IgD-negative memory B cell (primary cell): ENCODE data around the gene ASIC4. TPM values are rescaled to one million over a fixed set of nuclear protein-coding genes. Genes with fewer than 3 reads are reported as not detected.

Experiments
- H3K27ac Mint-ChIP-seq, 3 donors: one replicate each; pipeline ENCODE4 v1.8.0; 2020 to 2022; ENCODE audit warnings: mild to moderate bottlenecking in 3 of 3, mixed read lengths in 3 of 3, moderate library complexity in 1 of 3
- H3K27me3 Mint-ChIP-seq: one replicate; pipeline ENCODE4 v1.8.0; 2021; ENCODE audit warnings: mixed read lengths
- H3K36me3 Mint-ChIP-seq: one replicate; pipeline ENCODE4 v1.8.0; 2020; ENCODE audit warnings: mild to moderate bottlenecking, mixed read lengths
- H3K4me1 Mint-ChIP-seq, 3 donors: one replicate each; pipeline ENCODE4 v1.8.0; 2020 to 2022; ENCODE audit warnings: mixed read lengths in 3 of 3, mild to moderate bottlenecking in 1 of 3
- H3K4me3 Mint-ChIP-seq, 4 donors: one replicate each; pipeline ENCODE4 v1.8.0; 2020 to 2022; ENCODE audit warnings: mild to moderate bottlenecking in 4 of 4, mixed read lengths in 4 of 4, moderate library complexity in 3 of 4
- H3K9me3 Mint-ChIP-seq, 3 donors: one replicate each; pipeline ENCODE4 v1.8.0; 2020 to 2021; ENCODE audit warnings: mixed read lengths in 3 of 3, mild to moderate bottlenecking in 1 of 3
- polyA plus RNA-seq: library from polyadenylated mRNA; unstranded; fragments of 300-500 nt; fragmentation: Illumina TruSeq; gene quantifications from one replicate; pipeline ENCODE4 v1.2.3, GENCODE V29; 2021

Gene ASIC4
- polyA plus RNA-seq, 1 donor from 2014 or later = not detected

DNA sequence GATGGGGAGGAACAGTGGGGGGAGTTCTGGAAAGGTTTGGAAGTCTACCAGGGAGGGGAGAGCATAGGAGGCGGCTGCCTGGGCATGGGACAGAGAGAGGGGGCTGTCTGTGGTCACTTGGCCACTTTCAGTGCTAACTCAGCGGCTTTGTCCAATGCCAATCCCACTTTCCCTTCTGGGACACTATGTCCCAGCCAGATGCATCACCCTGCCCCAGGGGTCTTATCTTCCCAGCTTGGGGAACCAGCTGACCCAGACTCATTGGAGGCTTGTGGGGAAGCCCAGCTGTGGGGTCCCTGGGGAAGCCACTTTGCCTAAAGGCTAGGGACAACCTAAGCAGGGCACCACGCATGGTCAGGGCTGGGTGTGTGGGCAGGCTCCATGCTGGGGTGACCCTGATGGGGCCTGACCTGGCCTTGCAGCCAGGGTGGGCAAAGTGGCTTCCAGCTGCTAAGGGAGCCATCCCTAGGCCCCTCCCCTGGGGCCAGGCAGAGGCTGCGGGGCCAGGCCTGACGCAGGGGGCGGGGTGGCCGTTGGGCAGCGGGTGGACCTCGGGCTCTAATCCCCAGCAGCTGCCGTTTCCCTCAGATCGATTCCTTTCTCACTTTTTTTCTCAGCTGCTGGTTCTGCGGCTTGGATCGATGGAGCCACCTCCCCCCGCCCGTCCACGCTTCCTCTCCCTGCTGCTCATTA, 1.6 kb upstream of the ASIC4 start:
- Mint-ChIP-seq H3K4me3 (peak overlapping the region in 1 of 4 donors; percentile 12), H3K9me3 (no peaks in the 10 kb centered on the region), H3K4me1 (peaks cover 0 to 12% (median 9%) of the 10 kb centered on the region in 3 donors), H3K27me3 (peaks cover 61% of the 10 kb centered on the region), H3K27ac (no peak overlapping the region), H3K36me3 (no peaks in the 10 kb centered on the region)

DNA sequence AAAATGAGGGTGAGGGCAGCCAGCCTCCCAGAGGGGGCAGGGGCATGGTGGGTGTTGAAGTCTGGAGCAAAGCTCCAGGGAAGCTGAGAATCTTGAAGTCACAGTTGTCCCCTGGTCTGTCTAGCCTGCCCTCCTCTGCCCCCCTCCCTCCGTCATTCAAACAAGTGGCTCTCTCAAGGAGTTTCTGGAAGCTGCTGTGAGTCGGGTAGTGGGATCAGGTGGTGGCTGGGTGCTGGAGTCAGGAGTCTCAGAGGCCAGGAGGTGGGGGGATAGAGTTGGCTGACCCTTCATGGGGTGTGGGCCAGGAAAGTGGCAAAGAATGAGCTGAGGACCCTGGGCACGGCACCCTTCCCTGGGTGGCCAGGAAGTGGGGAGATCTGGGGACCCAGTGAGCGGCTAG, 495 bp upstream of the ASIC4 start:
- peaks cover 2% of the 10 kb centered on the region for H3K36me3 Mint-ChIP-seq
- H3K4me3 Mint-ChIP-seq = no peak overlapping the region
- peaks cover 0 to 12% (median 9%) of the 10 kb centered on the region in 3 donors for H3K4me1 Mint-ChIP-seq
- H3K9me3 Mint-ChIP-seq = no peaks in the 10 kb centered on the region
- no peak overlapping the region for H3K27ac Mint-ChIP-seq
- H3K27me3 Mint-ChIP-seq = peaks cover 65% of the 10 kb centered on the region

DNA sequence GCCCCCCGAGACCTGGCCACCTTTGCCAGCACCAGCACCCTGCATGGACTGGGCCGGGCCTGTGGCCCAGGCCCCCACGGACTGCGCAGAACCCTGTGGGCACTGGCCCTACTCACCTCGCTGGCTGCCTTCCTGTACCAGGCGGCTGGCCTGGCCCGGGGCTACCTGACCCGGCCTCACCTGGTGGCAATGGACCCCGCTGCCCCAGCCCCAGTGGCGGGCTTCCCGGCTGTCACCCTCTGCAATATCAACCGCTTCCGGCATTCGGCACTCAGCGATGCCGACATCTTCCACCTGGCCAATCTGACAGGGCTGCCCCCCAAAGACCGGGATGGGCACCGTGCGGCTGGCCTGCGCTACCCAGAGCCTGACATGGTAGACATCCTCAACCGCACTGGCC, 554 bp downstream of the ASIC4 start:
- Mint-ChIP-seq H3K9me3 (no peaks in the 10 kb centered on the region), H3K27me3 (peaks cover 61% of the 10 kb centered on the region), H3K27ac (no peak overlapping the region), H3K36me3 (peaks cover 2% of the 10 kb centered on the region), H3K4me1 (peaks cover 0 to 9% (median 8%) of the 10 kb centered on the region in 3 donors), H3K4me3 (no peak overlapping the region)

DNA sequence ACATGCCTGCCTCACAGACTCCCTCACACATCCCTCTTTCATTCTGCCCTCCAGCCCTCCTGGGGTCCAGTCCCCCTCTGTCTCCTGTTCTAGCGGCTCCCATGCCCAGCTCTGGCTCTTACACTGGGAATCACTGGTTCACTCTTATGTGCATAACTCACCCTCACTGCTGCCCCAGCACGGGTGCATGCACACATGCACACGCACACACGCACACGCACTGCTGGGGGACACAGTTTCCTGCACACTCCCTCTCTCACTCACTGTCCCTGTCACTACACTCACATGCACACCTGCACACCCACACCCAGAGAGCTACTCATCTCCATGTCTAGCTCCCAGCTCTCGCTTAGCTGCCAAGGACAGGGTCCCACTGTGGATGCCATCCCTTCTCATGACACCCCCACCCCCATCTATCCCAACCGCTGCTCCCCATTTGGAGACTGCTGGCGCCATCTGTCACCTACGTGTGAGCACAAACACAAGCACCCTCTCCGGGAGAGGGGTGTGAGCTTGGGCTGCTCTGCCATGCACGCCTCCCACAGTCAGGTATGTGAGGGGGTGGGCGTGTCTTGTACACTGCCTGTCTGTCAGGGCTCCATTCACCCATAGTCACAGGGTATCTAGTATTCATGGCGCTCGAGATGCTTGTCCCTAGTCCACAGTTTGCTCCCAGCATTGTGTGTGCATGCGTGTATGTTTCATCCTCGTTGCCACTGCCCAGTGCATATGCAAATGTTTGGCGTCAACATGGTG, 1.8 kb downstream of the ASIC4 start:
- Mint-ChIP-seq H3K4me3 (no peak overlapping the region), H3K36me3 (peaks cover 2% of the 10 kb centered on the region), H3K27ac (no peak overlapping the region), H3K27me3 (peaks cover 53% of the 10 kb centered on the region), H3K9me3 (no peaks in the 10 kb centered on the region), H3K4me1 (peaks cover 0 to 4% (median 4%) of the 10 kb centered on the region in 3 donors)

DNA sequence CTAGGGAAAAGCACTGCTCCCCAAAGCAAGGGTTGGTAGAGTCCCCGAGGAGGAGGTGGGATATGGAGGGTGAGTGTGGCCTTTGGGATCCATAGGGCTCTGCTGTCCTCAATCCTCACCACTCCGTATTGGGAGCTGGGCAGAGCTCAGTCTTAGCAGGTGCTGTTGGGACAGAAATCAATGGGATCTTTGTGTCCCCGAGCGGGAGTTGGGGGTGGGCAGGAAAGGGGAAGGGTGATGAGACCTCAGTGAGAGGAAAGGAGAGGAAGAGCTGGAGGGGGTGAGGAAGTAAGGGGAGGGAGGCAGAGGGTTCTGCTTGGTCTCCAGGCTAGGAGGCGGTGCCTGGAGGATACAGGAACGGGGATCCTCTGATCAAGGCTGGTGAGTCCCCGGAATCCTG, 2.6 kb downstream of the ASIC4 start:
- Mint-ChIP-seq H3K4me3 (no peak overlapping the region), H3K9me3 (no peaks in the 10 kb centered on the region), H3K27ac (no peak overlapping the region), H3K27me3 (peaks cover 55% of the 10 kb centered on the region), H3K4me1 (peaks cover 0 to 6% (median 4%) of the 10 kb centered on the region in 3 donors), H3K36me3 (peaks cover 2% of the 10 kb centered on the region)

DNA sequence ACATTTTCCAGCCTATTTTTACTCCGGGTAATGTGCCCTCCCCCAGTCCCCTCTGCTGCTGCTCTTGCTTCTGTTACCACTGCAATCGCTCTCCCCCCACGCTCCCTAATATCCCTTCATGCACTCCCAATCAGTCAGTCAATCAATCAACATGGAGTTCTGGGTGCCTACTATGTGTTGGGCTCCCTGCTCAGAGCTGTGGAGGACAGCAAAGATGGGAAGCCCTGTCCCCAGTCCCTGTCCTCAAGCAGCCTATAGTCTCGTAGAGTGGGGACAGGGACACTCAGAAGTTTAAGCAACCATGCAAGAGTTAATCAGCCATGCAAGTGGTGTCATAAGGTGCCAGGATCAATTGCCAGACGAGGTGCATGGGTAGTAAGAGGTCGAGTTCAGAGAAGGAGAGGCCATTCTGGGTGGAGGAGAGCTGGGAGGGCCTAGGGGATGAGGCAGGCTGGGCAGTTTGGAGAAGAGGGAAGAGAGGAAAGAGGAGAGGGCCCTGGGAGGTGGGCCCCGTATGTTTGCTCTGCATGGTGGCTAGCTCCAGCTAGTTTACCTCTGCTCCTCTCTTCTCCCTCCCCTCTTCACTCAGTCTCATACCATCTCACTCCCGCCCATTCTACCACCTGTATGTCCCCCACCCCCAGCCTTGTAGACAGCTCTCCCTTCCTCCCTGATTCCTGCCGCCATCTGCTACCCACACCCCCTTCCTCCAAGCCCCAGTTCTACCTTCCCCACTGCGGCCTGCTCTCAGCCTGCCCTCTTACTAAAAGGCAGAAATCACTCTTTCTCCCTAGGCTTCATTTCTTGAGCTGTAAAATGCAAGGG, 3.9 kb downstream of the ASIC4 start:
- Mint-ChIP-seq H3K4me1 (peaks cover 0 to 6% (median 4%) of the 10 kb centered on the region in 3 donors), H3K4me3 (peak overlapping the region in 1 of 4 donors; percentile 47), H3K9me3 (no peaks in the 10 kb centered on the region), H3K27ac (no peak overlapping the region), H3K27me3 (peaks cover 50% of the 10 kb centered on the region), H3K36me3 (peaks cover 2% of the 10 kb centered on the region)

DNA sequence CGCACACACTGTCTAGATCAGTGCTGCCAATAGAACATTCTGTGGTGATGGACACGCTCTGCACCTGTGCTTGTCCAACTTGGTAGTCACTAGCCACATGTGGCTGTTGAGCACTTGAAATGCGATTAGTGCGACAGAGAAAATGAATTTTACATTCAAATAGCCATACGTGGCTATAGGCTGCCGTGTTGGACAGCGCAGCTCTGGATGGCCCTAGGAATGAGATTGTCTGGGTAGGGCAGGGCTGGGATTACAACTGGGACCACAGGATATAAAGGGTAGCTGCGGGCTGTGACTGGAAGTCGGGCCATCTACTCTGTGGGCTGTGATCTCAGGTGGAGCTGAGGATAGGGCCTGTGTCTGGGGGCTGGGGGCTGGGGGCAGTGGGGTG, 5.2 kb downstream of the ASIC4 start:
- Mint-ChIP-seq H3K9me3 (no peaks in the 10 kb centered on the region), H3K27me3 (peaks cover 52% of the 10 kb centered on the region), H3K4me1 (peaks cover 0 to 7% (median 2%) of the 10 kb centered on the region in 3 donors), H3K27ac (no peak overlapping the region), H3K4me3 (no peak overlapping the region), H3K36me3 (peaks cover 2% of the 10 kb centered on the region)

DNA sequence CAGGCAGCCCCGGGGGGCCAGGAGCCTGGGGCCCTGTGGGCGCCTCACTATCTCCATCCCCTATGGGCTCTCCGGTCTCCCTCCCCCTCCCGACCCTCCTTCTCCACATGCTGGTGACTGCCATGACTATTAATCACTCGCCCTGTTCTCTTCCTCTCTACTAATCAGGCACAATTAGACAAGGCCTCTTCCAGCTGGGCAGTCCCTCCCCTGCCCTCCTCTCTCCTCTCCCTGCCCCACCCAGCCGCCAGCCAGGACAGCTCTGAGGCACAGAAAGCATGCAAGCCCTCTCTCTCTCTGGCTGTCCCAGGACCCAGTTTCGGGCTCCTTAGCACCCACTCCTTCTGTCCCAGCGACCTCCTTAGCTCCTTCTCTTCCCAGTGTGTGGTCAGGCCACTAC, 5.8 kb downstream of the ASIC4 start:
- peaks cover 0 to 7% (median 2%) of the 10 kb centered on the region in 3 donors for H3K4me1 Mint-ChIP-seq
- H3K27me3 Mint-ChIP-seq = peaks cover 51% of the 10 kb centered on the region
- H3K27ac Mint-ChIP-seq = no peak overlapping the region
- H3K9me3 Mint-ChIP-seq = no peaks in the 10 kb centered on the region
- peaks cover 2% of the 10 kb centered on the region for H3K36me3 Mint-ChIP-seq
- no peak overlapping the region for H3K4me3 Mint-ChIP-seq

DNA sequence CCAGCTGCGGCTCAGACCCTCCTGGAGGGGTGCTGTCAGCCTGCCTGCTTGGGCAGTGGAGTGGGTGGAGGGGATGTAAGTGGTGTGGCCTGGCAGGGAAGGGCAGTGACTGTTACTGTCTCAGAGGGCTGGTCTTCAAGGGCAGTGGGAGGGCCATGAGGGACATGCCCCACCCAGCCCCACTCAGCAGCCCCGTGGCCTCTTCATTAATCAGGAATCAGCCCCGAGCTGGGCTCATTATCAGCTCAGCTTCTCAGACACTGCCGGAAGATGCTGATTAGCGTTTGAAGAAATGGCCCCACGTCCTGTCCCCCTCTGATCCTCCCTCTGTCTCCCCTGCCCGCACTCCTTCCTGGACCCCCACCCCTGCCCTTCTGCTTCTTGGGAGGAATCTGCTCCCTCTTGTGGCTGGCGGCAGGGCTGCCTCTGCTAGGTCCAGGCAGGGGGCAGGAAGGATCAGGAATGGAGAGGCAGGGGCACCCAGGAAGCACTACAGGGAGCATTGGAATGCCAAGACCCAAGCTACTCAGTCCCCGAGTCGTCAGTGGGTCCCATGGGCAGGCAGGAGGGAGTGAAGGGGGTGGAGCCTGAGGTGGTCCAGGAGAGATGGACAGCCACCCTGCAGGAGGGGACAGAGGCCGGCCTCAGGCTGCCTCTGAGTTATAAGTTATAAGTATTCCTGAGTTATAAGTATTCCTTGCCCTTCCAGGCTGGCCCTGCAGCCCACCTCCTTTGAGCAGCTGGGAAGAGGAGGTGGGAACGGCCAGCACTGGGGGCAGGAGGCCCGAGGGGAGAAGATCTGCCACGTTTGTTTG, 7.0 kb downstream of the ASIC4 start:
- H3K36me3 Mint-ChIP-seq = peaks cover 2% of the 10 kb centered on the region
- peak overlapping the region in 1 of 3 donors; percentile 49 for H3K27ac Mint-ChIP-seq
- peaks cover 0 to 7% (median 2%) of the 10 kb centered on the region in 3 donors for H3K4me1 Mint-ChIP-seq
- no peak overlapping the region for H3K4me3 Mint-ChIP-seq
- H3K27me3 Mint-ChIP-seq = peaks cover 52% of the 10 kb centered on the region
- H3K9me3 Mint-ChIP-seq = no peaks in the 10 kb centered on the region

DNA sequence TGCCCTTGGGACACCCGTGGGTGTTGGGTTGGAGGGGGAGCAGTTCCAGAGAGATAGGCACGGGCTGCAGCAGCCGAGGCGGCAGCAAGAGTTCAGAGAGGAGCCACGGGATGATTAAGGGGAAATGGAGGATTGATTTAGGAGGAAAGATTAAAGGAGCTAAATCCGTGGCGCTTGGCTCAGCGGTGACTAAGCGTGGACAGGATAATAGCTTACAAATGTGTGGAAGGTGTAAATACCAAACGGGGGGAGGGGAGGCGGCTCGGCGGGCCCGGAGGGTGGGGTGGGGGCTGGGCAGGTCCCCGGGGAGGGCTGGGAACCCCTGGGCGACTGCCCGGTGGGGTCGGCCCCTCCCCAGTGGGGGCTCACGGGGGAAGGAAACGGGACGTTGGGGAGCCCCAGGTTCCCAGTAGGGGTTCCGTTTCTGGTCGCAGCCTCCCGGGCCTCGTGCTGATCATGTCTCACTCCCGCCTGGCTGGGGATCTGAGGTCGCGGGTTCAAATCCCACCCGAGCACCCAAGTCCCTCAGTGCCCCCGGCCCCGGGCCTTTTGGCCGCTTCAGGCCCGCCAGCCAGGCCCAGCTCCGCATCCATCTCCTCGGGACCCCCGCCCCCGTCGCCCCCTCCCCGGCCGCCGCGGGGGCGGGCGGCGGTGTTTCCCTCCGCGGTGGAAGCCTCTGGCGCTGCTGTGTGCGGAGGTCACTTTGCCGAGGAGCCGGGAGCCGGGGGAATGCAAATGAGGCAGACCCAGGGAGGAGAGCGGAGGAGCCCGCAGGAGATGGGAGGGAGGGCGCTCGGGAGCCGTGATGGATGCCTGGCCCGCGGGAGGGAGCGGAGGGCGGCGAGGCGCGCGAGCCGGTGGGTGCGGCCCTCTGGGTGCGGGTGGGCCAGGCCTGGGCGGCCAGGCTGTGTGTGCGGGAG, 8.1 kb downstream of the ASIC4 start:
- H3K36me3 Mint-ChIP-seq = peaks cover 2% of the 10 kb centered on the region
- H3K27me3 Mint-ChIP-seq = peaks cover 56% of the 10 kb centered on the region
- H3K27ac Mint-ChIP-seq = no peak overlapping the region
- peak overlapping the region in 2 of 4 donors; percentile 51 to 69 for H3K4me3 Mint-ChIP-seq
- peaks cover 0 to 8% (median 2%) of the 10 kb centered on the region in 3 donors for H3K4me1 Mint-ChIP-seq
- H3K9me3 Mint-ChIP-seq = no peaks in the 10 kb centered on the region

DNA sequence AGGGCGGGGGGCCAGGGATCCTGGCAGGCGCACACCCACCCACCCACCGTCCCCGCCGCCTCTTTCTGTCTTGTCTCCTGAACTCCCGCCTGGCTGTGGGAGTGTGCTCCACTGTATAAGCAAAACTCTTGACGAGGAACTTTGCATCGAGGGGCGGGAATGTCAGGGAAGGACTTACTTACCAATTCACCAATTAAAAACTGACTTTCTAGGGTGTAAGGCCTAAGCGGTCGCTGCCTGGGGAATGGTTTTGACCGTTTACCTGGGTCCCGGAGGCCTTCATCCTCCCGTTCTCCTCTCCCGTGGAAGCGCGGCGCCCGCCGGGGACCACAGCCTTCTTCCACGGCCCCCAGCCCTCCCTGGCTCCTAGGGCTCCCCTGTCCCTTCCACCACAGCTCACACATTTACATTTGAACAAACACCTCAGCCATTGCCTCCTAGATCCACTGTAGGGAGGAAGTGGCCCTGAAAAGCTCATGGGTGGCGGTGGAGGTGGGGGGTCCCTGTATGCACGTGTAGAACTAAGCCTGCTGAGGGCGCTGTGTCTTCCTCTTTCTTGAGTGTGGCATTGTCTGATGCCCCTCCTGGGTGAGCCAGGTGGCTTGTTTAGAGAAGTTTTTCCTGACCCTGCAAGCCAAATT, 8.9 kb downstream of the ASIC4 start:
- H3K27ac Mint-ChIP-seq = no peak overlapping the region
- peaks cover 56% of the 10 kb centered on the region for H3K27me3 Mint-ChIP-seq
- peaks cover under 1% of the 10 kb centered on the region for H3K36me3 Mint-ChIP-seq
- peaks cover 0 to 8% (median 2%) of the 10 kb centered on the region in 3 donors for H3K4me1 Mint-ChIP-seq
- no peaks in the 10 kb centered on the region for H3K9me3 Mint-ChIP-seq
- H3K4me3 Mint-ChIP-seq = peak overlapping the region in 2 of 4 donors; percentile 25 to 75

DNA sequence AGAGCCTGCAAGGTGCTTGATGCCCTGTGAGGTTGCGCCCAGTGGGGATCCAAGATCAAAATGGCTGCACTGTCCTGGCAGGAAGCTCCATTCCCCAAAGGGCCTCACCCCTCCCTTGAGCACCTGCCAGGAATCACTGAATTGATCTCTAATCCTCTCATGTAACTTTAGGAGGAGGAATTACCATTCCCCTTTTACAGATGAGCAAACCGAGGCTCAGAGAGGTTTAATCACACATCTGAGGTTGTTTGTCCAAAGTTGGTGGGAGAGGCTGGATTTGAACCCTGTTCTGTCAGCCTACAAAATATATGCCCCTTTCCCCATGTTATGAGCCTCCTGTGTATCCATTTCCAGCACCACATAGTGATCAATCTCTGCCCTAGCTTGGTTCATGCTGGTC, 10.5 kb downstream of the ASIC4 start:
- Mint-ChIP-seq H3K4me3 (no peak overlapping the region), H3K27me3 (peaks cover 69% of the 10 kb centered on the region)

DNA sequence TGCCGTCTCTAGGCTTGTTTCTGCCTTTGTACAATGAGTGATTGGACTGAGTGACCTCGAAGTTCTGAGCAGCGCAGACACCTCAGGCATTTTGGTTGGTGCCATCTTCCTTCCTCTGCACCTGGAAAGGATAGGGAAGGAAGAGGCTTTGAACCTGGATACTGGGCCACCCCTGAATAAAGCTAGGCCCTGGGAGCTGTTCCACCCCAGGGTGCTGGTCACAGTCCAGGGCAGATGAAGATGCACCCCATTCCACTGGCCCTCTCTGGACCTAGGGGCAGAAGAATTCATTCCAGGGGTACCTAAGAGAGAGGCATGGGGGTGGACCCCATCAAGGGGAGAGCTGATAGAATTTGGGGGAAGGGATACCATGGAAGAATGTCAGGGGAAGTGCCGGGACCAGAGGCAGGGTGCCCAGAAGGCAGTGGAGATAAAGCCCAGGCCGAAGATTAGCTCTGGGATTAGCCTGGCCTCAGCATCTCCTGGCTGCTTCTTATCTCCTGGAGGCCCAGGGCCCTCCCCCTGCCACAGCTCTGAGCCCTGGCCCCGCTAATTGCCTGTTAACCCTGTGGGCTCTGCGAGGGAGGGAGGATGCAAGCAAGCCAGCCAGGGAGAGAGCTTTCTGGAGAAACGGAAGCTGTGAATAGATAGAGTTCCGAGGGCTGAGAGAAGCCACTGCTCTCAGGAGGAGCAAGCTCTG, 11.4 kb downstream of the ASIC4 start:
- no peaks in the 10 kb centered on the region for H3K36me3 Mint-ChIP-seq
- peaks cover 0 to 7% (median 2%) of the 10 kb centered on the region in 3 donors for H3K4me1 Mint-ChIP-seq
- no peaks in the 10 kb centered on the region for H3K9me3 Mint-ChIP-seq
- H3K4me3 Mint-ChIP-seq = no peak overlapping the region
- peaks cover 75% of the 10 kb centered on the region for H3K27me3 Mint-ChIP-seq
- no peak overlapping the region for H3K27ac Mint-ChIP-seq

More for the DNA sequence above, 10.5 kb downstream of the ASIC4 start:
- H3K9me3 Mint-ChIP-seq = no peaks in the 10 kb centered on the region
- H3K36me3 Mint-ChIP-seq = no peaks in the 10 kb centered on the region
- peaks cover 0 to 7% (median 2%) of the 10 kb centered on the region in 3 donors for H3K4me1 Mint-ChIP-seq
- H3K27ac Mint-ChIP-seq = peak overlapping the region in 1 of 3 donors; percentile 33
